D721Med (cell line): Measurements from ENCODE around the gene TMEM259.
A peak's percentile ranks its signal among the peaks of the same experiment; 100 is the strongest.

Source experiments
- DNase-seq: peaks from one replicate; pipeline ENCODE4 v3.0.0; 2011; ENCODE audit warnings: low spot score; ENCODE audit not compliant: insufficient read length
- FAIRE-seq: peaks from 2 replicates; lab custom pipeline; 2011; peaks lifted over from hg19 to GRCh38; lab: Jason Lieb, UNC
- TF ChIP-seq, protein P1 (sequence below): IDR thresholded peaks from 2 replicates; pipeline ENCODE4 v1.5.1; 2012; ENCODE audit warnings: mild to moderate bottlenecking, control low read depth; ENCODE audit not compliant: insufficient read depth; ENCODE audit errors: missing control alignments

TMEM259 gene

DNA sequence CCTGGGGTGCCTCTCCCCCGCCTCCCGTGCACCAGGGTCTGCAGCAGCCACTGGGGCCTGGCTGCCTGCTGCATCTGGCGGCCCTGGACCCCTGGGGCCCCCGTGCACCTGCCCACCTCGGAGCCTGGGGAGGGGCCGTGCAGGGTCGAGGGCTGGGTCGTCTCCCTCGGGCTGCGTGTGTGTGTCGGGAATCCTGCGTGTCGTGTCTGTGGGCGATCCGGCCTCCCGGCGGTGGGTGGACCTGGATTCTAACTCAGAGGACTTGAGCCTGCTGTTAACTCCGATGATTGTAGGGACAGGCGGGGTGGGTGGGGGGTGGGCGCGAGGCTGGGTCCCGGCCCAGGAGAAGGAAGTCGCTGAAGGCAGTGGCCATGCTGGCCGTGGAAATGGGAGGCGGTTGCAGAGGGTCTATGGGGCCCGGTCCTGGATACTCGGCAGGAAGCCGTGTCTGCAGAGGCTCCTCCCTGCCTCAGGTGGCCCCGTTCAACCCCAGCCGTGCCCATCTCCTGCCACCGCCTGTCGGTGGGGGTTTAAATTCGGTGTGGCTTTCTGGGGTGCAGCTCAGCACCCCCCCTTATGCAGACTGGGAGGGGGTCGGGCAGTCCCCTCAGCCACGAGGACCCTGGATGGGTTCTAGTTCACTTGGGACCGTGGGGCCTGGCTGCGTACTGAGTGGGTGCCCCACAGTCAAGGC, 46.2 kb downstream of the TMEM259 start:
- no peak for FAIRE-seq
- TF ChIP-seq, protein P1, sequence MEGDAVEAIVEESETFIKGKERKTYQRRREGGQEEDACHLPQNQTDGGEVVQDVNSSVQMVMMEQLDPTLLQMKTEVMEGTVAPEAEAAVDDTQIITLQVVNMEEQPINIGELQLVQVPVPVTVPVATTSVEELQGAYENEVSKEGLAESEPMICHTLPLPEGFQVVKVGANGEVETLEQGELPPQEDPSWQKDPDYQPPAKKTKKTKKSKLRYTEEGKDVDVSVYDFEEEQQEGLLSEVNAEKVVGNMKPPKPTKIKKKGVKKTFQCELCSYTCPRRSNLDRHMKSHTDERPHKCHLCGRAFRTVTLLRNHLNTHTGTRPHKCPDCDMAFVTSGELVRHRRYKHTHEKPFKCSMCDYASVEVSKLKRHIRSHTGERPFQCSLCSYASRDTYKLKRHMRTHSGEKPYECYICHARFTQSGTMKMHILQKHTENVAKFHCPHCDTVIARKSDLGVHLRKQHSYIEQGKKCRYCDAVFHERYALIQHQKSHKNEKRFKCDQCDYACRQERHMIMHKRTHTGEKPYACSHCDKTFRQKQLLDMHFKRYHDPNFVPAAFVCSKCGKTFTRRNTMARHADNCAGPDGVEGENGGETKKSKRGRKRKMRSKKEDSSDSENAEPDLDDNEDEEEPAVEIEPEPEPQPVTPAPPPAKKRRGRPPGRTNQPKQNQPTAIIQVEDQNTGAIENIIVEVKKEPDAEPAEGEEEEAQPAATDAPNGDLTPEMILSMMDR: no peak
- DNase-seq: no peak

DNA sequence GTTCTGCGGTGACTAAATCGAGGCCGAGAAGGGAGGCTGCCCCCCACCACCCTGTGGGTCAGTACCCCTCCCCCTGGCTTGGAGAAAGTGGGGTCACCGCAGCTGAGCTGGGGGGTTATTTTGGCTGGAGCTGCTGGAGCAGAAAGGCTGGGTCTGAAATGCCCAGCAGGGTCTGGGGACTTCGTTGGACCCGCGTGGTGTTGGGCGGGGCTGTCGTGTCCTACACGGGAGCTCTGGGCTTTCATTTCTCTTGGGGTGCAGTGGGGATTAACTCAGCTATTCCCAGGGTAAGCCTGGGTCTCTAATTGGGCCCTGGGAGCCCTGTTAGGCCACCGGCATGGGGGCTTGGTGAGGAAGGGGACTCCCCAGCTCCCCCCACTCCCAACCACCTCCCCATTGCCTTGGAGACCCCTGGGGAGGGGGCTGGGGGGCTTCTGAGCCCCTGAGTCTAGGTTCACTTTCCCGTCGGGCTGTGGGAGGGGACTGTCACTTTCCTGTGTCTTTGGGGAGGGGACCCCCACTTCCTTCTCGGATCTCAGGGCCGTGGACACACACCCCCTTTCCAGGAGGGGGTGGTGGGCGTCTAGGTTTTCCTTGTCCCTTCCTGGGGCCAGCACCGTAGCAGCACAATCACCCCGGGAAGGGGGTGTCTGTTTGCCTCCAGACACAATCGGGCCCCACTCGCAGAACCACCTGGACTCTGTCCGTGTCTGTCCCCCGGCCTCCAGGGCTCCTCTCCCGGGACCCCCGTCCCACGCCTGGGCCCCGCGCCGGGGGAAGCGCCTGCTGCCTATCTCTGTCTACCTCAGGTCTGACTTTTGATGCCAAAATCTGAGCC, 47.0 kb downstream of the TMEM259 start:
- TF ChIP-seq, protein P1: no peak
- DNase-seq (no peak), FAIRE-seq (no peak)

DNA sequence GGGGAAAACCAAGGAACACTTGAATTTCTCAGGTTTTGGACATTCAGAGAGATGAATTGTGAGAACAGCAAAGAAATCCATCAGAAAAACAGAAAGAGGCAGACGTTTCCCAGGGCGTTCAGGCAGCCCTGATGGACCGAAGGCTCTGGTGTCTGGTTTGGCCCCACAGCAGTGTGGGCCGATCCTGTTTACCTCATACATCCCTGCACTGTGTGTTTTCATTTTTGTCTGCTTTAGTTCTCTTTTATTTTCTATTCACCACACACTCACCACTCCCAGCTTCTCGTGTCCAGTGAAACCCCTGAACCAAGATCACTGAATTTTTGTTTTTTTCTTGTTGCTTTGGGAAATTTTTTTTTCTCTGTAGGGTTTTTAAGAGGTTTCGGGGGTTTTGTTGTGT, 48.6 kb downstream of the TMEM259 start:
- FAIRE-seq (no peak), DNase-seq (no peak)
- TF ChIP-seq, protein P1: no peak

DNA sequence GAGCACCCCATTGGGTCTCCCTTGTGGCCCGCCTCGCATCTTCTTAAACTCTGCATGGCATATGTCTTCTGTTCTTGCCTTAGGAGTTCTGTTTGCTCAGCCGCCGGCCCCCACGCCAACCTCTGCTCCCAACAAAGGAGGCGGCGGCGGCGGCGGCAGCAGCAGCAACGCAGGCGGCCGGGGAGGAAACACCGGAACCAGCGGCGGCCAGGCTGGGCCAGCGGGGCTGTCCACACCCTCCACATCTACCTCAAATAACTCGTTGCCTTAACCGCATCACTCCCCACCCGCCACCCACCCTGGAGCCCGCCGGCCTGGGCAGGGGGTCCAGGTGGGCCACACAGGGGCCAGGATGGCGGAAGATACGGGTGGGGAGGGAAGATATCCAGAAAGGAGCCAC, 49.1 kb downstream of the TMEM259 start:
- FAIRE-seq: no peak
- no peak for DNase-seq
- TF ChIP-seq, protein P1: no peak

DNA sequence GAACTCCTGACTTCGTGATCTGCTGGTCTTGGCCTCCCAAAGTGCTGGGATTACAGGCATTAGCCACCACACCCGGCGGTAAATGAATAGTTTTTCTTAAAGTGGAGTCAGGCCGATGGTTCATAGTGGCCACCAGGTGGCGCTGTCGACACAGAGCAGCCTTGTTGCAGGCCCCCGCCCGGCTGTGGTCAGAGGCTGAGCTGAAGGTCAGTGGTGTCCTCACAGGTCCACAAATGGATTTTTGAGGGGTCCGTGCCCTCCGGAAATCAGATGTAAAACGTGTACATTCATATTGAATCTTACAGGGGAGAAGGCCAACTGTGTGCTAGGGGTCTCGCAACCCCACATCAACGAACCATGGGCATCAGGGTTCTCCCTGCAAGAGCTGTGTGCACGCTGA, 50.2 kb downstream of the TMEM259 start:
- TF ChIP-seq, protein P1: peak; percentile 47
- no peak for DNase-seq
- no peak for FAIRE-seq

DNA sequence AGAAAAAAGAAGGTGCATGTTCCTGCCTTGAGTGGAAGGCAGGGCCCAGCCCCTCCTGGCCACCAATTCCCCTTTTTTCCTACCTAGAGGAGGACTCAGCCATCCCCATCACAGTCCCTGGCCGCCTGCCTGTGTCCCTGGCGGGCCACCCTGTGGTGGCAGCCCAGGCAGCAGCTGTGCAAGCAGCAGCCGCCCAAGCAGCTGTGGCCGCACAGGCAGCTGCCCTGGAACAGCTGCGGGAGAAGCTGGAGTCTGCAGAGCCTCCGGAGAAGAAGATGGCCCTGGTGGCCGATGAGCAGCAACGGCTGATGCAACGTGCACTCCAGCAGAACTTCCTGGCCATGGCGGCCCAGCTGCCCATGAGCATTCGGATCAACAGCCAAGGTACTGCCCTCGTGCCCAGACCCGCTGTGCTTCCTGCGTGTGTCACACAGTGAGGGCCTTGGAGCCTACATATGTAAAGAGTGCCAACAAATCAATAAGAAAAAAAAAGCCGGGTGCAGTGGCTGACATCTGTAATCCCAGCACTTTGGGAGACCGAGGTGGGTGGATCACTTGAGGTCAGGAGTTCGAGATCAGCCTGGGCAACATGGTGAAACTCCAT, 54.3 kb downstream of the TMEM259 start:
- no peak for DNase-seq
- TF ChIP-seq, protein P1: no peak

More for the DNA sequence above, 54.3 kb downstream of the TMEM259 start:
- FAIRE-seq: no peak
